HL-60 (cell line): ENCODE results near the gene SLC22A23.

Experiments
- DNase-seq, 2 experiments: peaks; one replicate each; pipeline ENCODE4 v3.0.0-alpha.2; 2010 to 2020; ENCODE audit warnings: low read depth in 1 of 2, low spot score in 1 of 2
- H3K27ac ChIP-seq: fragments of 250-450 bp; sonication (Bioruptor Pico); replicated peaks from 2 replicates; pipeline ENCODE4 v1.5.1; 2020; ENCODE audit warnings: mild to moderate bottlenecking, moderate library complexity
- H3K27me3 ChIP-seq: fragments of 250-450 bp; sonication (Bioruptor Pico); 2 replicates; pipeline ENCODE4 v1.5.1; 2021; ENCODE audit warnings: mild to moderate bottlenecking, moderate library complexity; ENCODE audit not compliant: insufficient read depth, poor library complexity, severe bottlenecking
- H3K4me3 ChIP-seq: replicated peaks from 2 replicates; pipeline ENCODE4 v1.5.1; 2011; ENCODE audit warnings: mild to moderate bottlenecking, control low read depth, low read length; ENCODE audit not compliant: insufficient read depth
- CTCF ChIP-seq: IDR thresholded peaks from one replicate; pipeline ENCODE4 v1.5.1; 2011; ENCODE audit warnings: low read length, control low read depth, inconsistent platforms; ENCODE audit not compliant: insufficient read depth
- GABPA ChIP-seq: IDR thresholded peaks from 2 replicates; pipeline ENCODE4 v1.6.1; 2012; ENCODE audit warnings: low read depth
- POLR2AphosphoS5 ChIP-seq: IDR thresholded peaks from 2 replicates; pipeline ENCODE4 v1.6.1; 2012; ENCODE audit warnings: low read depth
- REST ChIP-seq: IDR thresholded peaks from 2 replicates; pipeline ENCODE4 v1.6.1; 2012; ENCODE audit warnings: low read depth; ENCODE audit not compliant: insufficient replicate concordance
- SPI1 ChIP-seq: IDR thresholded peaks from 2 replicates; pipeline ENCODE4 v1.6.1; 2012; ENCODE audit warnings: low read depth, mild to moderate bottlenecking, borderline replicate concordance

The SLC22A23 gene

GRCh38 chr6:3489961-3490624 lies 33.2 kb upstream of the SLC22A23 start:
- no peak for DNase-seq
- Histone ChIP-seq H3K4me3 (no peak overlapping the region), H3K27ac (no peak overlapping the region), H3K27me3 (no peaks in the 10 kb centered on the region)
- TF ChIP-seq POLR2AphosphoS5 (no peak), CTCF (no peak), REST (no peak), GABPA (no peak)

- no peaks in the 10 kb centered on the region for H3K27me3 ChIP-seq
- H3K4me3 ChIP-seq = no peak overlapping the region
- DNase-seq = no peak
- no peak overlapping the region for H3K27ac ChIP-seq
- TF ChIP-seq CTCF (no peak), SPI1 (no peak), GABPA (no peak), POLR2AphosphoS5 (no peak), REST (no peak)
Observed at GRCh38 chr6:3489027-3489757, 32.3 kb upstream of the SLC22A23 start.

- no peak overlapping the region for H3K4me3 ChIP-seq
- TF ChIP-seq POLR2AphosphoS5 (no peak), REST (no peak)
- no peak for DNase-seq
- no peak overlapping the region for H3K27ac ChIP-seq
- H3K27me3 ChIP-seq = no peaks in the 10 kb centered on the region
Observed at GRCh38 chr6:3484946-3485345, 28.1 kb upstream of the SLC22A23 start.
